Activated B cell treated with CpG ODN at 0.5 μM for 24 hours (primary cell): ENCODE results near the gene DIO2. TPM values are rescaled to one million over a fixed set of nuclear protein-coding genes. Genes with fewer than 3 reads are reported as not detected.

Source experiments
- ATAC-seq: fragments of 200-7000 bp; cut with Tn5 transposase; one replicate; pipeline ENCODE4 v1.10.0; 2021; ENCODE audit warnings: low read depth, mild to moderate bottlenecking, moderate library complexity
- CTCF ChIA-PET: fragments of 350-600 bp; sonication (Branson Sonifier 250); formaldehyde crosslinking; loops from one replicate; lab custom pipeline; 2021; ENCODE audit warnings: antibody characterized with exemption; lab: Charles Lee
- POLR2A ChIA-PET: fragments of 350-600 bp; sonication (Branson Sonifier 250); formaldehyde crosslinking; loops from one replicate; lab custom pipeline; 2021; ENCODE audit warnings: antibody characterized with exemption; lab: Charles Lee
- DNase-seq: peaks from one replicate; pipeline ENCODE4 v3.0.0; 2022
- H3K27ac Mint-ChIP-seq: one replicate; pipeline ENCODE4 v1.8.0; 2020; ENCODE audit warnings: mixed read lengths
- H3K27me3 Mint-ChIP-seq: one replicate; pipeline ENCODE4 v1.8.0; 2021; ENCODE audit warnings: mixed read lengths
- H3K36me3 Mint-ChIP-seq: one replicate; pipeline ENCODE4 v1.8.0; 2021; ENCODE audit warnings: low read depth, mixed read lengths
- H3K4me1 Mint-ChIP-seq: one replicate; pipeline ENCODE4 v1.8.0; 2021; ENCODE audit warnings: mixed read lengths
- H3K4me3 Mint-ChIP-seq: one replicate; pipeline ENCODE4 v1.8.0; 2020; ENCODE audit warnings: mild to moderate bottlenecking, mixed read lengths
- H3K9me3 Mint-ChIP-seq: one replicate; pipeline ENCODE4 v1.8.0; 2020; ENCODE audit warnings: mixed read lengths
- intact Hi-C: fragments of 100-400 bp; cut with micrococcal nuclease; formaldehyde crosslinking; loops from one replicate; pipeline ENCODE4 v1.15.1; 2024
- total RNA-seq: library from RNA; stranded (reverse); gene quantifications from 2 replicates; pipeline ENCODE4 v1.2.3, GENCODE V29; 2022
- TF ChIP-seq, protein P1 (sequence below): fragments of 200-600 bp; IDR thresholded peaks from one replicate; pipeline ENCODE4 v1.8.0; 2022; ENCODE audit warnings: antibody characterized with exemption, mild to moderate bottlenecking

Gene DIO2
- total RNA-seq, 1 donor from 2014 or later, result not detected

DNA sequence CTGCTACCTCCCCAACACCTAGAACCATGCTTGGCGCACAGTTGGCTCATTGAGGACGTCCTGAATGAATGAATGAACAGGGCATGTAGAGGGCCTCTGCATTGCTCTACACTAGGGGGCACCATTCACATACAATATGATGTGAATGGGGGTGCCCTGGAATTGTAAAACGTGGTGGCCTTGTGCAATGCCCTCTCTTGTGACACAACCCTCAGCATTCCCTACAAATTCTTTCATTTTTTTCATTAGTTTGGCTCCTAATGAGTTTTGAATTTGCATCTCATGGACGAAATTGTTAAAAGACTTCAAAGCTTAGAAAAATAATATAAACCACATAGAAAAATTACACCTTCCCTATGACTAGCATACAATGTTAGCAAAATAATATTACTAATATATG is 2.3 kb upstream of the DIO2 start:
- POLR2A ChIA-PET, result no interaction called here
- DNase-seq, result no peak
- Mint-ChIP-seq H3K36me3 (no peaks in the 10 kb centered on the region), H3K27ac (no peak overlapping the region), H3K9me3 (peaks cover 3% of the 10 kb centered on the region), H3K4me3 (no peak overlapping the region), H3K27me3 (no peaks in the 10 kb centered on the region), H3K4me1 (no peaks in the 10 kb centered on the region)
- intact Hi-C loops, result no loop called here
- no peak for ATAC-seq
- CTCF ChIA-PET, result interaction anchor here (1.0 kb wide), 1 partner anchor 637 kb away, joined by 4 read pairs; no protein-coding TSS in a partner anchor
- TF ChIP-seq, protein P1, sequence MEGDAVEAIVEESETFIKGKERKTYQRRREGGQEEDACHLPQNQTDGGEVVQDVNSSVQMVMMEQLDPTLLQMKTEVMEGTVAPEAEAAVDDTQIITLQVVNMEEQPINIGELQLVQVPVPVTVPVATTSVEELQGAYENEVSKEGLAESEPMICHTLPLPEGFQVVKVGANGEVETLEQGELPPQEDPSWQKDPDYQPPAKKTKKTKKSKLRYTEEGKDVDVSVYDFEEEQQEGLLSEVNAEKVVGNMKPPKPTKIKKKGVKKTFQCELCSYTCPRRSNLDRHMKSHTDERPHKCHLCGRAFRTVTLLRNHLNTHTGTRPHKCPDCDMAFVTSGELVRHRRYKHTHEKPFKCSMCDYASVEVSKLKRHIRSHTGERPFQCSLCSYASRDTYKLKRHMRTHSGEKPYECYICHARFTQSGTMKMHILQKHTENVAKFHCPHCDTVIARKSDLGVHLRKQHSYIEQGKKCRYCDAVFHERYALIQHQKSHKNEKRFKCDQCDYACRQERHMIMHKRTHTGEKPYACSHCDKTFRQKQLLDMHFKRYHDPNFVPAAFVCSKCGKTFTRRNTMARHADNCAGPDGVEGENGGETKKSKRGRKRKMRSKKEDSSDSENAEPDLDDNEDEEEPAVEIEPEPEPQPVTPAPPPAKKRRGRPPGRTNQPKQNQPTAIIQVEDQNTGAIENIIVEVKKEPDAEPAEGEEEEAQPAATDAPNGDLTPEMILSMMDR, result no peak

DNA sequence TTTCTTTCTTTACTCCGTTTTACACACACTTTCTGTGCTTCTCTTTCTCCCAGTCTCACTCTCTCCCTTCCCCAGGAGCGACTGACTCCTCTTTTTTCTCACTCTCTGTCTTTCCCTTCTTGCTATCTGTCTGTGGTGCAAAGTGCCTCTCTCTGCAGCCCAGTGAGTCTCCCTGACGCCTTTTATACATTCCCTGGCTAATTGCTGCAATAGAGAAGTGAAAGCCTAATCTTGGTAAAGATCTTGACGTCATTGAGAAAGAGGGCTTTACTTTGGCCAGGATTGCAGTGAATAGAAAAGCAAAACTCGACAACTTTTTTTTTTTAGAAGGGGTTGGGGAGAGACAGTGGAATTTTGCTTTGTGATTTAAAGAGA is 706 bp upstream of the DIO2 start:
- Mint-ChIP-seq H3K4me1 (no peaks in the 10 kb centered on the region), H3K4me3 (no peak overlapping the region), H3K9me3 (peaks cover 3% of the 10 kb centered on the region), H3K27ac (no peak overlapping the region), H3K27me3 (no peaks in the 10 kb centered on the region), H3K36me3 (no peaks in the 10 kb centered on the region)
- TF ChIP-seq, protein P1, result no peak
- ATAC-seq (no peak), DNase-seq (no peak)
- ChIA-PET CTCF (no interaction called here), POLR2A (no interaction called here)
- intact Hi-C loops, result no loop called here

GRCh38 chr14:80208461-80208860 is 2.8 kb downstream of the DIO2 start:
- CTCF ChIA-PET, result no interaction called here
- Mint-ChIP-seq H3K36me3 (no peaks in the 10 kb centered on the region), H3K27me3 (no peaks in the 10 kb centered on the region), H3K9me3 (peaks cover 3% of the 10 kb centered on the region), H3K27ac (no peak overlapping the region), H3K4me1 (no peaks in the 10 kb centered on the region), H3K4me3 (no peak overlapping the region)
- POLR2A ChIA-PET, result no interaction called here
- ATAC-seq (no peak), DNase-seq (no peak)
- intact Hi-C loops, result no loop called here
- TF ChIP-seq, protein P1, result no peak

GRCh38 chr14:80206351-80207080 is 4.8 kb downstream of the DIO2 start:
- Mint-ChIP-seq H3K27ac (no peak overlapping the region), H3K36me3 (no peaks in the 10 kb centered on the region), H3K27me3 (no peaks in the 10 kb centered on the region), H3K4me3 (no peak overlapping the region), H3K4me1 (no peaks in the 10 kb centered on the region), H3K9me3 (peaks cover 3% of the 10 kb centered on the region)
- ATAC-seq (no peak), DNase-seq (no peak)
- POLR2A ChIA-PET, result no interaction called here
- intact Hi-C loops, result no loop called here
- TF ChIP-seq, protein P1, result no peak
- CTCF ChIA-PET, result no interaction called here

GRCh38 chr14:80202888-80203562 is 8.3 kb downstream of the DIO2 start:
- no peak for DNase-seq
- H3K27me3 Mint-ChIP-seq, result no peaks in the 10 kb centered on the region

More at GRCh38 chr14:80202888-80203562, 8.3 kb downstream of the DIO2 start:
- ChIA-PET CTCF (no interaction called here), POLR2A (no interaction called here)
- ATAC-seq, result no peak
- intact Hi-C loops, result no loop called here
- no peaks in the 10 kb centered on the region for H3K9me3 Mint-ChIP-seq
- H3K36me3 Mint-ChIP-seq, result no peaks in the 10 kb centered on the region
- no peak overlapping the region for H3K27ac Mint-ChIP-seq
- H3K4me1 Mint-ChIP-seq, result no peaks in the 10 kb centered on the region
- TF ChIP-seq, protein P1, result no peak
- H3K4me3 Mint-ChIP-seq, result no peak overlapping the region
